A673 (cell line): ENCODE data around the gene DNAJC12.

Source experiments
- EZH2 ChIP-seq: fragments of 200-600 bp; sonication (generic); IDR thresholded peaks from 2 replicates; pipeline ENCODE4 v1.6.1; 2017; ENCODE audit warnings: borderline replicate concordance, low read depth, mild to moderate bottlenecking, mixed read lengths, antibody characterized with exemption, low read length; ENCODE audit not compliant: poor library complexity, severe bottlenecking
- TF ChIP-seq, protein P1 (sequence below): fragments of 300-800, 200-600 bp; sonication (generic); conservative IDR thresholded peaks from 2 replicates; pipeline ENCODE4 v1.5.1; 2017; ENCODE audit warnings: low read depth, mild to moderate bottlenecking, antibody characterized with exemption, low read length, moderate library complexity, mixed read lengths

DNA sequence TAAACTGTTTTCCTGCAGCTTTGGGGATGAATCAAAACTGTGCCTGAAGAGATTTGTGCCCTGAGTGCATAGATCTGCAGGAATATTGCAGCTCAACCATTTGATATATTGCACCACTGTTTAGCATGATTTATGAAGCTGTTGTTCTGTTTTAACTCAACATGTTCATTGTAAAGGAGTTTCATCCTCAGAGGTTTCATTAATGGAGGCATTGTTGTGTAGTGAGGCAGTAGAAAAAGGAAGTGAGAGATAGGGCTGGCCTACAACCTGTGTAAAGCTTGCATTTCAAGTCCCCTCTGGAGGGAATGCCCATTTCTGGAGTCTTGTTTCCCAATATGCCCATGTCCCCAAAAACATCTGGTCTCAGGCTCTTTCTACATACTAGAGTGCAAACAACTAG lies 67.5 kb downstream of the DNAJC12 start:
- TF ChIP-seq, protein P1, sequence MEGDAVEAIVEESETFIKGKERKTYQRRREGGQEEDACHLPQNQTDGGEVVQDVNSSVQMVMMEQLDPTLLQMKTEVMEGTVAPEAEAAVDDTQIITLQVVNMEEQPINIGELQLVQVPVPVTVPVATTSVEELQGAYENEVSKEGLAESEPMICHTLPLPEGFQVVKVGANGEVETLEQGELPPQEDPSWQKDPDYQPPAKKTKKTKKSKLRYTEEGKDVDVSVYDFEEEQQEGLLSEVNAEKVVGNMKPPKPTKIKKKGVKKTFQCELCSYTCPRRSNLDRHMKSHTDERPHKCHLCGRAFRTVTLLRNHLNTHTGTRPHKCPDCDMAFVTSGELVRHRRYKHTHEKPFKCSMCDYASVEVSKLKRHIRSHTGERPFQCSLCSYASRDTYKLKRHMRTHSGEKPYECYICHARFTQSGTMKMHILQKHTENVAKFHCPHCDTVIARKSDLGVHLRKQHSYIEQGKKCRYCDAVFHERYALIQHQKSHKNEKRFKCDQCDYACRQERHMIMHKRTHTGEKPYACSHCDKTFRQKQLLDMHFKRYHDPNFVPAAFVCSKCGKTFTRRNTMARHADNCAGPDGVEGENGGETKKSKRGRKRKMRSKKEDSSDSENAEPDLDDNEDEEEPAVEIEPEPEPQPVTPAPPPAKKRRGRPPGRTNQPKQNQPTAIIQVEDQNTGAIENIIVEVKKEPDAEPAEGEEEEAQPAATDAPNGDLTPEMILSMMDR = no peak
- no peak for TF ChIP-seq EZH2
